Loucy (cell line): ENCODE measurements around the gene RGMB.

Experiments used
- EZH2phosphoT487 ChIP-seq: fragments of 200-600 bp; IDR thresholded peaks from 2 replicates; pipeline ENCODE4 v1.6.1; 2018; ENCODE audit warnings: antibody characterized with exemption, mild to moderate bottlenecking, moderate library complexity, borderline replicate concordance
- TF ChIP-seq, protein P1 (sequence below): fragments of 200-600 bp; sonication (generic); conservative IDR thresholded peaks from 2 replicates; pipeline ENCODE4 v1.5.1; 2014; ENCODE audit warnings: mild to moderate bottlenecking, antibody characterized with exemption, low read length

DNA sequence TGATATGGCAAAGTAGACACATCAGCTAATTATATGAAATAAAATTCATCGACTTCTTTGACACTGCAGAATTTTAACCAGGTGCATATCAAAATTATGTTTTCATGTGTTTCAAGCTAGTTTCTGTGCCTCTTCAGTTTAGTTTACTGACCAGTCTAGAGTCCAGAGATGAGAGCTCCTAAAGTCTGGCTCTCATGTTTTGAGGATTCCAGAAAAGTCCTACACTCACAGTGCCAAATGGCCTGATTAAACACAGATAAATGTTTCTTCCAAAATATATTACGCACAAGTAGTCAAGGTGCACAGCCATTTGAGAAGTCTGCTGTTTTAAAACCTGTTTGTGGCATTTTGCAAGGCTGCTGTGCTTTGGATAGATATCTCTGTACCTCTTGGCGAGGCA is 15.6 kb downstream of the RGMB start:
- TF ChIP-seq, protein P1, sequence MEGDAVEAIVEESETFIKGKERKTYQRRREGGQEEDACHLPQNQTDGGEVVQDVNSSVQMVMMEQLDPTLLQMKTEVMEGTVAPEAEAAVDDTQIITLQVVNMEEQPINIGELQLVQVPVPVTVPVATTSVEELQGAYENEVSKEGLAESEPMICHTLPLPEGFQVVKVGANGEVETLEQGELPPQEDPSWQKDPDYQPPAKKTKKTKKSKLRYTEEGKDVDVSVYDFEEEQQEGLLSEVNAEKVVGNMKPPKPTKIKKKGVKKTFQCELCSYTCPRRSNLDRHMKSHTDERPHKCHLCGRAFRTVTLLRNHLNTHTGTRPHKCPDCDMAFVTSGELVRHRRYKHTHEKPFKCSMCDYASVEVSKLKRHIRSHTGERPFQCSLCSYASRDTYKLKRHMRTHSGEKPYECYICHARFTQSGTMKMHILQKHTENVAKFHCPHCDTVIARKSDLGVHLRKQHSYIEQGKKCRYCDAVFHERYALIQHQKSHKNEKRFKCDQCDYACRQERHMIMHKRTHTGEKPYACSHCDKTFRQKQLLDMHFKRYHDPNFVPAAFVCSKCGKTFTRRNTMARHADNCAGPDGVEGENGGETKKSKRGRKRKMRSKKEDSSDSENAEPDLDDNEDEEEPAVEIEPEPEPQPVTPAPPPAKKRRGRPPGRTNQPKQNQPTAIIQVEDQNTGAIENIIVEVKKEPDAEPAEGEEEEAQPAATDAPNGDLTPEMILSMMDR: no peak
- no peak for TF ChIP-seq EZH2phosphoT487
